Effector memory CD4-positive, alpha-beta T cell (primary cell): Measurements from ENCODE around the gene TNFRSF1A.

Experiments
- DNase-seq, 3 donors: peaks; one replicate each; pipeline ENCODE4 v3.0.0-alpha.2; 2020
- H3K27ac ChIP-seq: 2 replicates; pipeline ENCODE4 v1.7.0; 2013; ENCODE audit warnings: mild to moderate bottlenecking, low read length, moderate library complexity; ENCODE audit not compliant: insufficient read depth, poor library complexity, severe bottlenecking
- H3K27me3 ChIP-seq: replicated peaks from 2 replicates; pipeline ENCODE4 v1.7.0; 2013; ENCODE audit warnings: mild to moderate bottlenecking, low read length; ENCODE audit not compliant: insufficient read depth, control insufficient read depth, poor library complexity, severe bottlenecking
- H3K36me3 ChIP-seq: 2 replicates; pipeline ENCODE4 v1.7.0; 2013; ENCODE audit warnings: mild to moderate bottlenecking, low read length, moderate library complexity; ENCODE audit not compliant: control insufficient read depth, insufficient read depth
- H3K4me1 ChIP-seq: 2 replicates; pipeline ENCODE4 v1.7.0; 2013; ENCODE audit warnings: low read length, mild to moderate bottlenecking; ENCODE audit not compliant: control insufficient read depth, insufficient read depth, poor library complexity, severe bottlenecking
- H3K4me3 ChIP-seq: 2 replicates; pipeline ENCODE4 v1.7.0; 2013; ENCODE audit warnings: low read length, low read depth, mild to moderate bottlenecking; ENCODE audit not compliant: insufficient read depth, poor library complexity, severe bottlenecking
- H3K9me3 ChIP-seq: 2 replicates; pipeline ENCODE4 v1.7.0; 2013; ENCODE audit warnings: mild to moderate bottlenecking, low read length, moderate library complexity; ENCODE audit not compliant: control insufficient read depth
- total RNA-seq, 3 donors: gene quantifications; one replicate each; lab custom pipeline; 2026; lab: John Stamatoyannopoulos, UW

TNFRSF1A gene
- total RNA-seq = 21.1 to 29.4 (median 24.5) reads per million in 3 donors

DNA sequence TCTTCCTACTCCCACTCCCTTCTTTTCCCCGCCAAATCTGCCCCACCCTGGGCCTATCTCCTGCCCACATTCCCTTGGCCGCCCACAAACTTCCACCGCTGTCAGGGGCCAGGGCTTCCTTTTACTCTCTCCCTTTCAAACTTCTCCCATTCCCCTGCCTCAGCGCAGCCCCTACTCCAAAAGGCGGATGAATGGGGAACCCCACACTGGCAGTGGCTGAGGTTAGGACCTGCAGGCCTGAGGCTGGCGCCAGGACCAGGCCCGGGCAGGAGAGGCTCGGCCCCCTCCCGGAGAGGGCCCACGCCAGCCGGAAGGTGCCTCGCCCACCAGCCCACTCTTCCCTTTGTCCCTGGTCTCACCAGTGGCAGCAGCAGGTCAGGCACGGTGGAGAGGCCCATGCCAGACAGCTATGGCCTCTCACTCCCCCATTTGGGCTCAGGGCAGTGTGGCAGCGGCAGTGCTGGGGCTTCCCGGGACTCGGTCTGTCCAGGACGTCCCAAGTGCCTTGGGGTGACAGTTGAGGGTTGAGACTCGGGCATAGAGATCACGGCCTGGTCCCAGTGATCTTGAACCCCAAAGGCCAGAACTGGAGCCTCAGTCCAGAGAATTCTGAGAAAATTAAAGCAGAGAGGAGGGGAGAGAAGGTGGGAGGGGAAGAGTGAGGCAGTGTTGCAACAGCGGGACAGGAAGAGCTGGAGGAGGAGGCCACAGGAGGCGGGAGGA lies at the start of gene TNFRSF1A:
Gene TNFRSF1A, minus strand, starts transcription at position 660 of the 723 bp plus-strand sequence. Its CDS starts 262 bp downstream, at position 398.
- peak within 1 kb of the TSS; percentile 85 for H3K27ac ChIP-seq

DNA sequence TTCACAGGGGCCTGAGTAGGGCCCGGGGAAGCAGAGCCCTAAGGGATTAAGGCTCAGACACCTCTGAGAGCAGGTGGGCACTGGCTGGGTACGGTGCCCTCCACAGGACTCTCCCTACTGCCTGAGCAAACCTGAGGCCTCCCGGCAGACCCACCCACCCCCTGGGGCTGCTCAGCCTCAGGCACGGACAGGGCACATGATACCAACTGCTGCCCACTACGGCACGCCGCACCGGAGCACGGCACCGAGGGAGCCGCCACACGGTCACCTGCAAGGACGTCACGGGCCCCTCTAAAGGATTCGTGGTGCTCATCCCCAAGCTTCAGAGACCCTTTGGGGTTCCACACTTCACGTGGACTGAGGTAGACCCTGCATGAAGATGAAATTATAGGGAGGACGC lies 49.1 kb upstream of the TNFRSF1A start:
- Histone ChIP-seq H3K4me1 (no peaks in the 10 kb centered on the region), H3K27ac (no peak overlapping the region), H3K4me3 (no peak overlapping the region), H3K36me3 (no peaks in the 10 kb centered on the region), H3K27me3 (no peaks in the 10 kb centered on the region), H3K9me3 (no peaks in the 10 kb centered on the region)
- DNase-seq = no peak

More for the DNA sequence above, at the start of gene TNFRSF1A:
- Histone ChIP-seq H3K9me3 (no peaks in the 10 kb centered on the region), H3K4me1 (peaks cover 54% of the 10 kb centered on the region), H3K27me3 (no peaks in the 10 kb centered on the region), H3K36me3 (no peaks in the 10 kb centered on the region), H3K4me3 (peak within 1 kb of the TSS; percentile 78)
- DNase-seq = no peak

DNA sequence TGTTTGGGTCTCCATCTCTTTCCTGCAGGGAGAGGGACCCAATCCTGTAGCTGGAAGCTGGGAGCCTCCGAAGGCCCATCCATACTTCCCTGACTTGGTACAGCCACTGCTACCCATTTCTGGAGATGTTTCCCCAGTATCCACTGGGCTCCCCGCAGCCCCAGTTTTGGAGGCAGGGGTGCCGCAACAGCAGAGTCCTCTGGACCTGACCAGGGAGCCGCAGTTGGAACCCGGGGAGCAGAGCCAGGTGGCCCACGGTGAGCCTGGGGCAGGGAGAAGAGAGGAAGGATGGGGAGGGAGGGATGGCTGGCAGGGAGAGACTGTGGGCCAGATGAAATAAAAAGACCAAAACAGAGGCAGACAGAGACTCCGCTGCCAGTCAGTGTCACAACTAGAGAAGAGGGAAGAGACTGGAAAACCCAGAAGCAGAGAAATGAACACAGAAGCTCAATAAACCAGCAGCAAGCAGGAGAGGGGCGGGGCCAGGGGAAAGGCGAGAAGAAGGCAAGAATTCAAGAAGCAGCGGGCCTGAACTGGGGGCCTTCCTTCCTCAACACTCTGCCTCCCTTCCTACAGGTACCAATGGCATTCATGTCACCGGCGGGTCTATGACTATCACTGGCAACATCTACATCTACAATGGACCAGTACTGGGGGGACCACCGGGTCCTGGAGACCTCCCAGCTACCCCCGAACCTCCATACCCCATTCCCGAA lies 48.4 kb upstream of the TNFRSF1A start:
- no peak overlapping the region for H3K27ac ChIP-seq
- H3K4me1 ChIP-seq = no peaks in the 10 kb centered on the region
- H3K4me3 ChIP-seq = no peak overlapping the region

DNA sequence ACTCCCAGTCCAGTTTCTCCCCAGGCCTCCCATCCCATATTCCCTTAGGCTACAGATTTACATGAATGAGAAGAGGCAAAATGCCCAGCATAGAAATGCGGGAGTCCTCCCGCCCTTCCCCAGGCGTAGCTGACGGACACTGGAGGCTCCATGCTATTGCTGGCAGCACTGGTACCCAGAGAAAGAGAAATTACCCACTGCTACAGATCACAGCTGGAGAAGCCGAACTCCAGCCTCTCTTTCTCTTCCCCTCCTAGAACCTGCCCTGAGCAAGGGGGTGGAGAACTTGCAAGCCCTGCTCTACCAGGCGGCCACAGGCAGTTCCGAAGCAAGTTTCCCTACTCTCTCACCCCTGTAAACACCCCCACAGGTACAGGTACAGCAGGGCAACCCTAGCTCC lies 45.7 kb upstream of the TNFRSF1A start:
- Histone ChIP-seq H3K36me3 (no peaks in the 10 kb centered on the region), H3K9me3 (no peaks in the 10 kb centered on the region), H3K27me3 (peaks cover 13% of the 10 kb centered on the region), H3K4me3 (no peak overlapping the region), H3K4me1 (peaks cover 4% of the 10 kb centered on the region), H3K27ac (no peak overlapping the region)
- DNase-seq = no peak

More for the DNA sequence above, 48.4 kb upstream of the TNFRSF1A start:
- Histone ChIP-seq H3K9me3 (no peaks in the 10 kb centered on the region), H3K27me3 (no peaks in the 10 kb centered on the region), H3K36me3 (no peaks in the 10 kb centered on the region)
- no peak for DNase-seq

DNA sequence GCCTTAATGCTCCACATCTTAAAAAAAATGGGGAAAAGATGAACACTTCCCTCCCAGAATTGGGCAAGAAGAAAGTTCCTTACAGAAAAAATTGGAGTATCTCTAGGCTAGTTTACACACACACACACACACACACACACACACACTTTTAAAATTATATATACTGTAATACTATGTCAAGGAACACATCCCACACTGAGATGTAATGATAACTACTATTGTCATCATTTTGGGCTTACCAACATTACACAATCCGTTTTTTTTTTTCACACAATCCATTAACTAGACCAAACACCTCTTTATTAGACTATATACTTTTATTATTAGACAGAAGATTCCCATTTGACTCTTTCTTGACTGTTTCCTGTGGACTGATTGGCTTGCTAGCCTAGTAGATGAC lies 44.6 kb upstream of the TNFRSF1A start:
- no peak for DNase-seq
- H3K4me1 ChIP-seq = peaks cover 4% of the 10 kb centered on the region
- H3K27ac ChIP-seq = no peak overlapping the region
- H3K9me3 ChIP-seq = no peaks in the 10 kb centered on the region
- peaks cover 13% of the 10 kb centered on the region for H3K27me3 ChIP-seq
- H3K36me3 ChIP-seq = no peaks in the 10 kb centered on the region
- H3K4me3 ChIP-seq = no peak overlapping the region

DNA sequence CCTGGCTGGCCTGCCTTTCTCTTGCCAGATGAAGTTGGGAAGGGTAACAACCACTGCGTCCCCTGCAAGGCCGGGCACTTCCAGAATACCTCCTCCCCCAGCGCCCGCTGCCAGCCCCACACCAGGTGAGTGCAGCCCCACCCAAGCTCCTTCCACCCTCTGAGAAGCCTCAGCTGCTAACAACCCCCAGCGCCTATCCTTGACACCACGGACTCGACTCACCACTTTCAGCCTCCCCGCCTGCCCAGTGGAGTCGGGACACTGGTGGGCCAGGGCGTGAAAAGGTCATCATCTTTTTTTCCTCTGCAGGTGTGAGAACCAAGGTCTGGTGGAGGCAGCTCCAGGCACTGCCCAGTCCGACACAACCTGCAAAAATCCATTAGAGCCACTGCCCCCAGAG lies 44.2 kb upstream of the TNFRSF1A start:
- Histone ChIP-seq H3K4me3 (no peak overlapping the region), H3K9me3 (no peaks in the 10 kb centered on the region), H3K27me3 (peaks cover 13% of the 10 kb centered on the region), H3K4me1 (peaks cover 4% of the 10 kb centered on the region), H3K27ac (no peak overlapping the region), H3K36me3 (no peaks in the 10 kb centered on the region)
- no peak for DNase-seq

DNA sequence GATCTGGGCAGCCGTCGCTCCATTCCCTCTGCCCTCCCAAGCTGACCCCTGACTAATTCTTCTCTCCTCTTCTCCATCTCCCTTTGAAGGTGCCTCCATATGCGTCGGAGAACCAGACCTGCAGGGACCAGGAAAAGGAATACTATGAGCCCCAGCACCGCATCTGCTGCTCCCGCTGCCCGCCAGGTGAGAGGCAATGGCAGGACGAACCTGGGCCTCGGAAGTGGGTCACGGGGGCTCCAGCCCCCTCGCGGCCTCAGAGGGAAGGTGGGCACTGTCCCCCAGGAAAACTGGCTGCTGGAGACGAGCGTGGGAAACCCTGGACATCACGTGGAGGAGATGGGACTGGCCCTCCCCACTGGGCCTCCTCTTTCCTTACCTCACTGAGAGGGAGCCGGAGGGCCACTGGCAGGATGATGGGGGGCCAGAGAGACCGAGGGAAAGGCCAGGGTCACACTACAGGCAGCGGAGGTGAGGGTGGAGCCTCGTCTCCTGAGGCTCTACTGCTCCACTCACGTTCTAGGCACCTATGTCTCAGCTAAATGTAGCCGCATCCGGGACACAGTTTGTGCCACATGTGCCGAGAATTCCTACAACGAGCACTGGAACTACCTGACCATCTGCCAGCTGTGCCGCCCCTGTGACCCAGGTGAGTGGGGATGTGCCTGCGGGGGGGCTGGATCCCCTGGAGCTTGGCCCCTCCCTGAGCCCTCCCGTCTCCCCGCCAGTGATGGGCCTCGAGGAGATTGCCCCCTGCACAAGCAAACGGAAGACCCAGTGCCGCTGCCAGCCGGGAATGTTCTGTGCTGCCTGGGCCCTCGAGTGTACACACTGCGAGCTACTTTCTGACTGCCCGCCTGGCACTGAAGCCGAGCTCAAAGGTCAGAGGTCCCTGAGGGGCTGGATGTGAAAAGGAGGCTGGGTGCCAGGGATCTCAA lies 42.9 kb upstream of the TNFRSF1A start:
- Histone ChIP-seq H3K9me3 (no peaks in the 10 kb centered on the region), H3K4me1 (peaks cover 4% of the 10 kb centered on the region), H3K36me3 (no peaks in the 10 kb centered on the region), H3K27ac (no peak overlapping the region), H3K4me3 (no peak overlapping the region), H3K27me3 (peaks cover 13% of the 10 kb centered on the region)
- no peak for DNase-seq

DNA sequence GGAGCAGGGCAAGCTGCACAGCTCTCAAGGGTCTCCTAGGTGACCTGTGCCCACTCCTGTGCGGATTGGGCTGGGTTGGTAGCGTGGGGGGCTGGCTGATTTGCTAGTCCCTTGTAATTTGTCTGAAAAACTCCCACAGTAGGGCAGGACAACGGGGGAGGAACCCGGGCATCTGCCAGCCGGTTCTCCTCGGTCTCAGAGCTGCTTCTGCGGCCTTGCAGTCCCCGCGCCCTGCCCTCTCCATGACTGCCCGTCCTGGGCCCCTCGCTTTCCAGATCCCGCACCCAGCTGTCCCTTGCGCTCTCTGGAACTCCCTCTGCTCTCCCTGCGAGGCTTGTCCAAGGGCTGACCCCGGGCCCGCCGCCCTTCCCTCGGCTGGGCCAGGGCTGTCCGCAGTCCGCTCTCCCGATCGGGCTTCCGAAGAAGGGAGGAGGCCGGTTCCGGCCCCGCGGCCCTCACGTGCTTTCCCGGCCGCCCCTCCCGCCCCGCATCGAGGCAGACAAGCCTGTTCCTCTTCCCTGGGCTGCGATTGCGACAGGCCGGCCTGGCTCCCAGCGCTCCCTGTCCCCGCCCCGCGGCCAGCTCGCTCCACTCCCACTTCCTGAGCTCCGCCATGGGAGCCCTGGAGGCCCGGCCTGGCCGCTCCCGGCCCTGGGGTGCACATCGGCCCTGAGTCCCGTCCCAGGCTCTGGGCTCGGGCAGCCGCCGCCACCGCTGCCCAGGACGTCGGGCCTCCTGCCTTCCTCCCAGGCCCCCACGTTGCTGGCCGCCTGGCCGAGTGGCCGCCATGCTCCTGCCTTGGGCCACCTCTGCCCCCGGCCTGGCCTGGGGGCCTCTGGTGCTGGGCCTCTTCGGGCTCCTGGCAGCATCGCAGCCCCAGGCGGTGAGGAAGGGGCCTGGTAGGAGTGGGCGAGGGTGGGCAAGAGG lies 42.0 kb upstream of the TNFRSF1A start, which contains the start of gene LTBR:
Gene LTBR, plus strand, starts transcription at position 591 of the 927 bp plus-strand sequence. Its CDS starts 197 bp downstream, at position 788.
- peaks cover 13% of the 10 kb centered on the region for H3K27me3 ChIP-seq
- DNase-seq = no peak
- H3K9me3 ChIP-seq = no peaks in the 10 kb centered on the region
- peaks cover 4% of the 10 kb centered on the region for H3K4me1 ChIP-seq
- H3K27ac ChIP-seq = no peak within 1 kb of the TSS
- H3K36me3 ChIP-seq = no peaks in the 10 kb centered on the region
- peak within 1 kb of the TSS; percentile 17 for H3K4me3 ChIP-seq

DNA sequence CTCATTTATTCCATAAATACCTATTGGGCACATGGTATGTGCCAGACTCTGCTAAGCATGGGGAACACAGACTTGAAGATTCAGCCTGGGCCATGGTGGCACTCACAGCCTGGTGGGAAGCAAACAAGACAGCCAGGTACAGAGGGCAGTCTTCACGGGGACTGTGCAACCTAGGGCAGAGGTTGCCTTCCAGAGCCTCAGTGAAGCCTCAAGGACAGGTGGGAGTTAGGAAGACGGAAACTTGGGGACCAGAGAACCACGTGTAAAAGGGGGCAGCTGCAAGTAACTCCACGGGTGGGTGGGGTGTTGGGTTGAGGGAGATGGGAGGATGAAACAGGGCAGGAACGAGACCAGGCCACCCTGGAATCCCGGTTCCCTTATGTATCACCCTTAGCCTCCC lies 41.1 kb upstream of the TNFRSF1A start:
- no peak for DNase-seq
- Histone ChIP-seq H3K4me1 (peaks cover 4% of the 10 kb centered on the region), H3K27ac (no peak overlapping the region), H3K36me3 (no peaks in the 10 kb centered on the region), H3K27me3 (peaks cover 13% of the 10 kb centered on the region), H3K9me3 (no peaks in the 10 kb centered on the region), H3K4me3 (no peak overlapping the region)
